ENCODE measurements around the gene AUTS2.

The AUTS2 gene

GRCh38 chr7:69708857-69709256 is 110.6 kb downstream of the AUTS2 start:
- no peak for DNase-seq (ENCODE audit: insufficient read length, low spot score)

GRCh38 chr7:69710768-69711438 is 112.6 kb downstream of the AUTS2 start:
- no peak for FAIRE-seq
- no peak for DNase-seq (ENCODE audit: insufficient read length, low spot score)

More at GRCh38 chr7:69708857-69709256, 110.6 kb downstream of the AUTS2 start:
- FAIRE-seq = no peak

- DNase-seq (ENCODE audit: insufficient read length, low spot score) = no peak
- peak; percentile 73 for FAIRE-seq
Measured at GRCh38 chr7:69714886-69715576, 116.8 kb downstream of the AUTS2 start.

GRCh38 chr7:69717221-69717620 is 118.9 kb downstream of the AUTS2 start:
- DNase-seq (ENCODE audit: insufficient read length, low spot score) (no peak), FAIRE-seq (no peak)

- no peak for FAIRE-seq
Measured at GRCh38 chr7:69719717-69720116, 121.4 kb downstream of the AUTS2 start.

GRCh38 chr7:69722843-69723242 is 124.6 kb downstream of the AUTS2 start:
- FAIRE-seq = no peak
- no peak for DNase-seq (ENCODE audit: insufficient read length, low spot score)

More at GRCh38 chr7:69719717-69720116, 121.4 kb downstream of the AUTS2 start:
- no peak for DNase-seq (ENCODE audit: insufficient read length, low spot score)

- FAIRE-seq = no peak
- DNase-seq (ENCODE audit: insufficient read length, low spot score) = no peak
Measured at GRCh38 chr7:69723663-69724062, 125.4 kb downstream of the AUTS2 start.

- FAIRE-seq (no peak), DNase-seq (ENCODE audit: insufficient read length, low spot score) (no peak)
Measured at GRCh38 chr7:69728304-69728703, 130.0 kb downstream of the AUTS2 start.

GRCh38 chr7:69732203-69732602 is 133.9 kb downstream of the AUTS2 start:
- DNase-seq (ENCODE audit: insufficient read length, low spot score) (no peak), FAIRE-seq (no peak)

GRCh38 chr7:69735582-69735981 is 137.3 kb downstream of the AUTS2 start:
- FAIRE-seq = no peak

GRCh38 chr7:69736126-69736810 is 138.0 kb downstream of the AUTS2 start:
- no peak for FAIRE-seq
- DNase-seq (ENCODE audit: insufficient read length, low spot score) = no peak

More at GRCh38 chr7:69735582-69735981, 137.3 kb downstream of the AUTS2 start:
- DNase-seq (ENCODE audit: insufficient read length, low spot score) = no peak

GRCh38 chr7:69738396-69738951 is 140.2 kb downstream of the AUTS2 start:
- FAIRE-seq (peak; percentile 84), DNase-seq (ENCODE audit: insufficient read length, low spot score) (no peak)

- peak; percentile 82 for FAIRE-seq
- no peak for DNase-seq (ENCODE audit: insufficient read length, low spot score)
Measured at GRCh38 chr7:69739190-69739589, 140.9 kb downstream of the AUTS2 start.

GRCh38 chr7:69739931-69740431 is 141.7 kb downstream of the AUTS2 start:
- FAIRE-seq = peak; percentile 11

GRCh38 chr7:69742237-69742636 is 144.0 kb downstream of the AUTS2 start:
- no peak for FAIRE-seq

More at GRCh38 chr7:69739931-69740431, 141.7 kb downstream of the AUTS2 start:
- no peak for DNase-seq (ENCODE audit: insufficient read length, low spot score)

GRCh38 chr7:69743436-69743835 is 145.2 kb downstream of the AUTS2 start:
- DNase-seq (ENCODE audit: insufficient read length, low spot score) = no peak
- no peak for FAIRE-seq

More at GRCh38 chr7:69742237-69742636, 144.0 kb downstream of the AUTS2 start:
- no peak for DNase-seq (ENCODE audit: insufficient read length, low spot score)

- FAIRE-seq = no peak
- no peak for DNase-seq (ENCODE audit: insufficient read length, low spot score)
Measured at GRCh38 chr7:69744026-69744425, 145.8 kb downstream of the AUTS2 start.

GRCh38 chr7:69746383-69746782 is 148.1 kb downstream of the AUTS2 start:
- FAIRE-seq (no peak), DNase-seq (ENCODE audit: insufficient read length, low spot score) (no peak)

GRCh38 chr7:69747144-69747543 is 148.9 kb downstream of the AUTS2 start:
- DNase-seq (ENCODE audit: insufficient read length, low spot score) = no peak
- FAIRE-seq = no peak

- no peak for FAIRE-seq
- DNase-seq (ENCODE audit: insufficient read length, low spot score) = no peak
Measured at GRCh38 chr7:69748530-69748929, 150.3 kb downstream of the AUTS2 start.

GRCh38 chr7:69749372-69749979 is 151.2 kb downstream of the AUTS2 start:
- DNase-seq (ENCODE audit: insufficient read length, low spot score) (no peak), FAIRE-seq (no peak)

Measured in GM19239 (cell line).